GM19328 (cell line): ENCODE results near the gene VCL.

Source experiments
- ATAC-seq: cut with Tn5 transposase; IDR thresholded peaks from one replicate; pipeline ENCODE4 v1.9.1; 2021; ENCODE audit warnings: mild to moderate bottlenecking, moderate library complexity; ENCODE audit not compliant: unreplicated experiment

VCL gene

GRCh38 chr10:74067373-74068352 lies 69.7 kb downstream of the VCL start:
- no peak for ATAC-seq

DNA sequence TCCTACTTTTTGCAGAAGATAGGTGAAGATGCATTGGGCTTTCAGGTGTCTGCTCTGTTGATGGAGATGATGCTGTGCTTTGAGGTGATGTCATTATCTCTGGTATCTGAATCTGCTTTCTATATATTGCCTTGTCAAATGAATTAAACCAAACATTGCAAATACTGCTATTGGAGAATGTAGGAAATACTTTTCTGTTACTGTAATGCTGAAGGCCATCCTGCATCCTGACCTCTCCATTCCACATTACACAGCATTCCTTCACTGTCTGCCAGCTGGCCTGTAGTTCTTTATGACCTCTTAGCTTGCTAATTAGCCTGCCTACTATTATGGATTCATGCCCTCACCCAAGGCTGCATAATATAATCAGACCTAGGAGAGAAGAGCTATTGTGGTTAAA lies 73.2 kb downstream of the VCL start:
- no peak for ATAC-seq

DNA sequence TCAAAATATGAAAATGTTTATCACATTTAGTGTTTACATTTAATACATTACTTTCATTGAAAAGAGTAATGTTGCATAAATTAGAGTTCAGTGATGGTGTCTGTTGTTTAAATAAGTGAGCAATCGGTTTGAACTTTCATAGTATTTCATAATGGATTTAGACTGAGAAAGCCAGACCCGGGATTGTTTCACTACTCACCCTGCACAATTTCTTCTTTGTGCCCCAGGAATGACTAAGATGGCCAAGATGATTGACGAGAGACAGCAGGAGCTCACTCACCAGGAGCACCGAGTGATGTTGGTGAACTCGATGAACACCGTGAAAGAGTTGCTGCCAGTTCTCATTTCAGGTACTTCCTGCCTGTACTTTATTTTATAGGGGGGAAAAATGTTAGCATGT lies 74.6 kb downstream of the VCL start:
- ATAC-seq: no peak

GRCh38 chr10:74075906-74076305 lies 78.0 kb downstream of the VCL start:
- no peak for ATAC-seq

GRCh38 chr10:74076961-74077360 lies 79.0 kb downstream of the VCL start:
- no peak for ATAC-seq

DNA sequence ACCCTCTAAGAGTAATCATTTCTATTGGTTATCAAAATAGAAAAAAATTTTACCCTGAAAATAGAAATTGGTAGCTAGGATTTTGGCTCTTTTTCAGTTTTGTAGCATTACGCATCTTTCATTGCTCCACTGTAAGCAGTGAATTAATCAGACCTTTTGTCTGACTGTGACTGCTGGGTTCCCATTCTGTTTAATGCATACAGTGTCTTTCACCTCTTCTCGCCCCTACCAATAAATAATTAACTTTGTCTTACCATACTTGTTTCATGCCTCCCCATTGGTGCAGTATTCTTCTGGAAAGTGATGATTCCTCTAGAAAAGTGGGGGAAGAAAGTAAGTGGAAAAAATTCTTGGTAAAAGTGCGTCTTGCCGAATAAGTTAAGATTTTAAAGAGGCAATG lies 79.5 kb downstream of the VCL start:
- no peak for ATAC-seq

GRCh38 chr10:74078037-74078436 lies 80.1 kb downstream of the VCL start:
- no peak for ATAC-seq

GRCh38 chr10:74079028-74079935 lies 81.4 kb downstream of the VCL start:
- no peak for ATAC-seq

DNA sequence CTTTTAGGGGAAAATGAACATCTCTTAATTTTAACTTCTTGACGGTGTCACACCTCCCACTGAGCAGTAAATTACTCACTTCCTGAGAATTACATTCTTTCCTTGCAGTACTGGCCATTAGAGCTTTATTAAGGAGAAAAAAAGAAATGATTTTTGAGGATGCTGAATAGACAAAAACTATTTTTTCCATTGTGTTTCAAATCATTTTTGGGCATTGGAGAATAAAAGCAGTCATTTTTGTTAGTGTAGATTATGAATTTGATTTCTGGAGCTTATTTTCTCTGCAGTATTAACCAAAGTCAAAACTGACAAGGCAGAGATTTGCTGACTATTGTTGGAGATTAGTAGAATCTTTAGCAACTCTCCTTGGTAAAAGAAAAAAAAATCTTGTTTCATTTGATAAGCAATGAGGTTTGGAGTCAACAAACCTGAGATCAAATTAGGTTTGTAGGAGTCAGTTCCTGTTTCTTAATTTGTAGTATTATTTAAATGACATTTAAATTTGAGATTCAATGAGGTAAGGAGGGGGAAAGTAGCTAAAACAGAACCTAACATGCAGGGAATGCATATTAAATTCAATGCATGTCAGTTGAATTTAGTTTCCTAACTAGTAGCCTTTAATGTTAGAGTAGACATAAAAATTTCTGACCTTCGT lies 82.1 kb downstream of the VCL start:
- no peak for ATAC-seq

- no peak for ATAC-seq
Measured at GRCh38 chr10:74081192-74081803, 83.4 kb downstream of the VCL start.

DNA sequence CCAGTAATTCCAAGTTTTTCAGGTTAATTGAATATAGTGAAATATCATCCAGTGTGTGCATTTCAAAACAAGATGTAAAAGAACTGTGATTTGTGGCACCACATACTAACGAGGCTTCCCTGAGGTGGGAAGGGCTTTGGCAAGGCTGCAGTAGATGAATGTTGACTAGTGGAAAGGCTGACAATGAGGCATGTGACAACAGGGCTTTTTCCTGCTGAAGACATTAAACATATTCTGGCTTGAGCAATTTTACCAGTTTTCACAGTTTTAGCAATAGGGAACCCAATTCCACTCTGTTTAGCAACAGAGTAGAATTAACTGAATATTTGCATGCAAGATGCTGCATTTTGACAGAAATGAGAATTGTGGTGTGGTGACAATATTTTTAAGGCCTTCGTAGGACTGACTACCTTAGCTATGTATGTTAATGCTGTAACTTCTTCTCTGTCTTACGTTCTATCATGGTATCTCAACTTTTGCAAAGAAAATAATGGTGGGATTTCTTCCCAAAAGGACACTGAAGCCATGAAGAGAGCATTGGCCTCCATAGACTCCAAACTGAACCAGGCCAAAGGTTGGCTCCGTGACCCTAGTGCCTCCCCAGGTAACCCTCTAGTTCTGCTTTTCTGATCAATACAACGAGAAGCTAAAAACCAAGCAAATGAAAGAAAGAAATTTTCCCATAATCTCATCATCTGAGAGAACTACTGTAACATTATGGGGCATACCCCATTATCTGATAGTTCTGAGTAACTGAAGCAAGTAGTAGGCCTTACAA lies 84.2 kb downstream of the VCL start:
- ATAC-seq: no peak

GRCh38 chr10:74083304-74083703 lies 85.4 kb downstream of the VCL start:
- ATAC-seq: no peak

DNA sequence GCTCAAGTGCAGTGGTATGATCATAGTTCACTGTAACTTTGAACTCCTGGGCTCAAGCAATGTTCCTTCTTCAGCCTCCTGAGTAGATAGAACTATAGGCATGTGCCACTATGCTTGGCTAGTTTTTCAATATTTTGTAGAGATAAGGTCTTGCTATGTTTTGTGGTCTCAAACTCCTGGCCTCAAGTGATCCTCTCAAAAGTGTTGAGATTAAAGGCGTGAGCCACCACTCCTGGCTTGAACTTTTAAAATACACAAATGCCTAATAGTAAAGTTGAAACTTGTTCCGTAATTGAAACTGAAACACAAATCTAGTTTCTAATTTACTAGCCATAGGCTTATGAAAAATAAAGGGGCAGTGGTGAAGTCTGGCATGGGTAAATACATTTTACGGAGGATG lies 87.0 kb downstream of the VCL start:
- ATAC-seq: no peak

DNA sequence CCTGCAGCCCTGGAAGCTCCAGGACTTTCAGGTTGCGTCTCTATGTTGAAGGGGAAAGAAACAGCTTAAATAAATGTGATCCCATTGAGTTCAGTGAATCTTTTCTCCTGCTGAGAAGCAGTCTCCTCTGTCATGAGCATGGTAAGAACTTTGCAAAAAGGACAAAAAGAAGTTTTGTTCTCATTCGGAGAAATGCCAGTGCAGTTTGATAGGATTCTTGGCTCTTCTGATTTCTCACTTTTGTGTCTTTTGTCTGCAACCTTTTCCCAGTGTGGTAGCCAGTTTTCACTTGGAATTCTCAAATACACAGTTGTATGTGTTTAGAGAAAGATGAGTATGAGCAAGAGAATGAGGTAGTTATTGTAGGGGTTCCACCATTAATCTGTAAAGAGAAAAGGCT lies 88.4 kb downstream of the VCL start:
- no peak for ATAC-seq

- ATAC-seq: no peak
Measured at GRCh38 chr10:74088722-74089121, 90.8 kb downstream of the VCL start.

- ATAC-seq: no peak
Measured at GRCh38 chr10:74092372-74092771, 94.5 kb downstream of the VCL start.

DNA sequence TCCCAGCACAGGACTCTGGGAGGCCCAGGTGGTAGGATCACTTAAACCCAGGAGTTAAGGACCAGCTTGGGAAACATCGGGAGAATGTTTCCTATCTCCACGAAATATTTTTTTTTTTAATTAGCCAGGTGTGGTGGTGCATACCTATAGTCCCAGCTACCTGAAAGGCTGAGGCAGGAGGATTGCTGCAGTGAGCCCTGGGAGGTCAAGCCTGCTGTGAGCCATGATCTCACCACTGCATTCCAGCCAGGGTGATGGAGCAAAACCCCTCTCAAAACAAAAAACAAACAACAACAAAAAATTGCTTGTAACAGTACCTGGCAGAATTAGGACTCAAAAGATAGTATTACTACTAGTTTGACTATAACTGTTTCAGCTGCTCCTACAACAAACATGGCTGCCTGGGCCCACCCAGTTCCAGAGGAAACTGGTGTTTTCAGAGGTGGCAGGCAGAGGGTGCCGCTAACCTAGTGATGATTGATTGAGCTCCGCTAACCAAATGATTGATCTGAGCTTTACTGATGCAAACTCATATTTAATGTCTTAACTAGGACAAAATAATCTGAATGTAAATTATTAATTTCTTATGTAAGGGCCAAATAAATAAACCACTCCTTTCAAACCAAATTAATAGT lies 95.7 kb downstream of the VCL start:
- no peak for ATAC-seq

DNA sequence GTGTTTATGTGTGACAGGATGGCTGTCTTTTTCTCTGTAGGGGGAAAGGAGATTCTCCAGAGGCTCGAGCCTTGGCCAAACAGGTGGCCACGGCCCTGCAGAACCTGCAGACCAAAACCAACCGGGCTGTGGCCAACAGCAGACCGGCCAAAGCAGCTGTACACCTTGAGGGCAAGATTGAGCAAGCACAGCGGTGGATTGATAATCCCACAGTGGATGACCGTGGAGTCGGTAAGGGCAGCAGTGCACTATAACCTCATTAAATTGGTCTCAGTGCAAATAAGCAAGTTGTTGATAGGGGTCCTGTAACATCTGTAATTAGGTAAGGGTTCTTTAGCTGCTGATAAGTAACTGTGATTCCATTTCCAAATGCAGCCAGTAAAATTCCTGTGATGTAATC lies 96.3 kb downstream of the VCL start:
- ATAC-seq: no peak

DNA sequence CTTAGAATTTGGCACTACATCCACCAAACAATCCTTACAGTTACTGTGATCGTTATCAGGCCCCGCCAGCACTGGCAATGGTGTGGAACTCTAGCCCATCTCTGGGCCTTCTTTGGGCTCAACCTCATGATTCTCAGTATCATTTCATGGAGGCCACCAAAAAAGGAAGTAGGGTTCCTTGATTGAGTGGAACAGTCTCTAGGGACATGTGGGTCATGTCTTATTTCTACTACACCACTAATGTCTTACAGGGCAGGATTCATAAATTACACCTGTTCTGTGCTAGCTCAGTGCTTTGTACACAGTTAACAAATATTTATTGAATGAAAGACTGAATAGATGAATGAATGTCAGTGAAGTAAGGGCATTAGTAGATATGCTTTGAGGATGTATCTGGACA lies 98.9 kb downstream of the VCL start:
- peak; percentile 84 for ATAC-seq

DNA sequence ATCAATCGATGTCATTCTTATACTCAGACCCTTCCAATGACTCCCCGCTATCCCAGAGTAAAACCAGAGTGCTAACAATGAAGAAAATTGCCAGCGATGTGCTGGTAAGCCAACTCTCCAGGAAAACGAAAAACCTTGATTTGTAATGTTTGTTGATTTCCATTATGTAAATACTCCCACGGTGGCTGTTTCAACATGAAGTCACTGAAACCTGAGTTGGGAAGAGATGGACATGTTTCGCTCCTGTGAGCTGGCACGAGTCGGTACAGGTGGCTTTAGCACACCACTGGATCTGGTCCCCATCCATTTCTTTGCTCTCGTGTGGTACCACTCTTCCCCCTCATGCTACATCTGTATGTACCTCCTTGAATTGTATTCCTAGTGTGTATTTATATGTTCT lies 99.9 kb downstream of the VCL start:
- no peak for ATAC-seq
